Stomach smooth muscle (tissue), 2 donors: ENCODE results near the gene ERC2.

Experiments
- H3K27ac ChIP-seq: one replicate; pipeline ENCODE4 v1.7.0; 2013; ENCODE audit warnings: mild to moderate bottlenecking, low read length, inconsistent platforms
- H3K27me3 ChIP-seq, 2 donors: one replicate each; pipeline ENCODE4 v1.7.0; 2013; ENCODE audit warnings: low read length in 2 of 2; ENCODE audit not compliant: insufficient read depth in 2 of 2, control insufficient read depth in 1 of 2
- H3K36me3 ChIP-seq, 2 donors: one replicate each; pipeline ENCODE4 v1.7.0; 2013; ENCODE audit warnings: low read length in 2 of 2; ENCODE audit not compliant: control insufficient read depth in 2 of 2, insufficient read depth in 2 of 2
- H3K4me1 ChIP-seq: one replicate; pipeline ENCODE4 v1.7.0; 2013; ENCODE audit warnings: low read length; ENCODE audit not compliant: control insufficient read depth, insufficient read depth
- H3K4me3 ChIP-seq, 2 donors: one replicate each; pipeline ENCODE4 v1.7.0; 2013; ENCODE audit warnings: low read length in 2 of 2
- H3K9ac ChIP-seq, 2 donors: one replicate each; pipeline ENCODE4 v1.7.0; 2013; ENCODE audit warnings: low read length in 2 of 2, mild to moderate bottlenecking in 1 of 2
- H3K9me3 ChIP-seq, 2 donors: one replicate each; pipeline ENCODE4 v1.7.0; 2013; ENCODE audit warnings: low read length in 2 of 2; ENCODE audit not compliant: control insufficient read depth in 2 of 2
- donor health status: healthy.
- donor health status: Pancreatic carcinoma.

ERC2 gene

DNA sequence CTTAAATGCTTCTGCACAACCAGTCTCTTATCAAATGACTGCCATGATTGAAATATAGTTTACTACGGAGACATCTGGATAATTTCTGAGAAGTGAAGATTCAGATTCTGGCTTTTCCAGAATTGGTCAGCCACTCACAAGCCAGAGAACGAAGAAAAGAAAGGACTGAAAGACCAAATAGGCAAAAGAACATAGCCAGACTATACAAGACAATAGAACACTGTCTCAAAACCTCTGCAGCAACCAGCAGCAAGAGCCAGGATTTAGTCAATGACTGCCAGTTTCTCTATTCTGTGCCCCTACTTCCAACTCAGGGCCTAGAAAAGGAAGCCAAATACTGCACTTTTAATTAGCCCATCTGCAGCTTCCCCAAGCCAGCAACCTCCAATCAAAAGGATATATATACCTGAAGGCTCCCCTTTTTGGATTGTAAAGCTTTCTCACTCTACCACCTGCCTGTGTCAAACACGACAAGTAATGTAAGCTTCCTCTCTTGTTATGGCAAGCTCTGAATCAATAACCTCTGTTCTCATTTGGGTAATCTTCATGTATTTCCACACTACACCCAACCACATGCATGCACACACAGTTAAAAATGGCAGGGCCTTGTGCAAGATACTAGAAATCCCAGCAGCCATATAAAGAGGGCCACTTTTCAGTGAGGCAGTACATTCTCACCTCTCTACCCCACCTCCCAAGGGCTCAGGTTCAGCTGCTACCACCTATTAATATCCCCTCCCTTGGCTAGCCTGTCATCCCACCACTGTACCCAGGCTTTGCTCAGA lies 97.1 kb downstream of the ERC2 start:
- no peaks in the 10 kb centered on the region for H3K36me3 ChIP-seq
- H3K9ac ChIP-seq: no peak overlapping the region
- H3K27me3 ChIP-seq: no peaks in the 10 kb centered on the region
- H3K4me3 ChIP-seq: no peak overlapping the region
- peaks cover 0 to 6% of the 10 kb centered on the region in 2 donors for H3K9me3 ChIP-seq
- no peak overlapping the region for H3K27ac ChIP-seq
- H3K4me1 ChIP-seq: no peaks in the 10 kb centered on the region

DNA sequence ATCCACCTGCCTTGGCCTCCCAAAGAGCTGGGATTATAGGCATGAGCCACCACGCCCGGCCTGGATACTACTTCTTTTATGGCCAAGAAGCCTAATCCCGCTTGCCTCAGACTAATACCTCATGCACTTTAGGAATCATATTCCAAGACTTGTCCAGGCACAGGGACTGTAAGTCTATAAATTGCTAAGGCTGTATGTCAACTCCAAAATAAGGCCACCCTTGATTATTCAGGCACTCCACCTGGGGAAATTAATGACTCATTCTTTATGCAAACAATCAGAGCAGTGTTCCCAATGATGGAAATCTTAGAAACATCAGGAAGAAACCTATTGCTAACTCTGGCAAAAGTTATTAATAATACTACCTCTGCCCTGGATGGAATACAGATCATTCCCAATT lies 98.4 kb downstream of the ERC2 start:
- H3K9ac ChIP-seq: no peak overlapping the region
- no peaks in the 10 kb centered on the region for H3K27me3 ChIP-seq
- no peak overlapping the region for H3K27ac ChIP-seq
- H3K4me1 ChIP-seq: no peaks in the 10 kb centered on the region
- H3K4me3 ChIP-seq: no peak overlapping the region
- H3K36me3 ChIP-seq: no peaks in the 10 kb centered on the region
- H3K9me3 ChIP-seq: no peaks in the 10 kb centered on the region

GRCh38 chr3:56368846-56369245 lies 99.4 kb downstream of the ERC2 start:
- Histone ChIP-seq H3K9ac (no peak overlapping the region), H3K9me3 (no peaks in the 10 kb centered on the region), H3K27ac (no peak overlapping the region), H3K36me3 (no peaks in the 10 kb centered on the region), H3K4me1 (no peaks in the 10 kb centered on the region), H3K27me3 (no peaks in the 10 kb centered on the region), H3K4me3 (no peak overlapping the region)

- H3K27ac ChIP-seq: no peak overlapping the region
- H3K27me3 ChIP-seq: no peaks in the 10 kb centered on the region
- H3K4me1 ChIP-seq: no peaks in the 10 kb centered on the region
- no peaks in the 10 kb centered on the region for H3K36me3 ChIP-seq
- no peak overlapping the region for H3K9ac ChIP-seq
- H3K4me3 ChIP-seq: no peak overlapping the region
- H3K9me3 ChIP-seq: no peaks in the 10 kb centered on the region
Measured at GRCh38 chr3:56366641-56367162, 101.6 kb downstream of the ERC2 start.

DNA sequence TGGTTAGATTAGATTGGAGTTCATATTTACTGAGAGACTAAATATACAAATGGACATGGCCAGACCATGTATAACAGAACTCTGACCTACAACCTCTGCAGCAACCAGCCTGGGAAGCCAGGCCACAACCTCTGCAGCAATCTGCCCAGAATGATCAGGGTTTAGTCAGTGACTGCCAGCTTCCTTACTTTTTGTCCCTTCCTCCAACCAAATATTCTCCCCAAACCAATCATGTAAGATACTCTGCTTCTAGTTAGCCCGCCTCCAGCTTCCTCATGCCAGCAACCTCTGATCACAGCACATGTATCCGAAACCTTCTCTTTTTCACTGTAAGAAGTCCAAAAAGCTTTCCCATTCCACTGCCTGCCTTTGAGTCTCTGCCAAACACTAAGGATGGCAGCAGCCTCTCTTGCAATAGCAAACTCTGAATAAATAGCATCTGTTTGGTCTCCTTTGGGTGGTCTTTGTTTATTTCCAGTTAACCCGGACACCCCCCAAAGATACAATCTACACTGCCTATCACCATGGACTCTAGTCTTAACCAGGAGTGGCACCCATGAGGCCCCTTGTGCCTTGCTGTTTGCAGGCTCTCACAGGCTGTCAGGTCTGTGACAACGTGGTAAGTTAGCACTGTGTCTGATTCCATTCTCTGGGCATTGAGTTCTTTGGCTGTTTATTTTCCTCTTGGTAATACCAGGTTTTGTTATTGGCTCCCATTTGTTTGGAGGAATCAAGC lies 102.2 kb downstream of the ERC2 start:
- Histone ChIP-seq H3K9me3 (no peaks in the 10 kb centered on the region), H3K27ac (no peak overlapping the region), H3K27me3 (no peaks in the 10 kb centered on the region), H3K9ac (no peak overlapping the region), H3K4me3 (no peak overlapping the region), H3K4me1 (no peaks in the 10 kb centered on the region), H3K36me3 (no peaks in the 10 kb centered on the region)

DNA sequence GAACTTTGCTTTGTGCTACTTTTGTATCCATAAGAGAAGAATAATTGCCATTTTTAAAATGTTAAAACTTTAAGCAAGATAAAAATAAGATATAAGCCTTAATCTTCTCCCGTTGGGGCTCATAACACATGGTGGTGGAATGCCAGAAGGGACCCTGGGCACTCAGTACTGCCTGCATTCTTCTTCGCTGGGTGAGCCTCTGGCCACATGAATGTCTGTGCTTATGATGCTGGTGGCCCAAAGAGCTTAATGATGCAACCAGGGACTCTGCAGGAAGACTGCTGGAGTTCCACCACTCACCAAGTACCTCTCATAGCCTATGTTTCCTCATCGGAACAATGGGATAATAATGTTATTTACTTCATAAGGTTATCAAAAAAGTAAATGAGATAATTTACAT lies 103.6 kb downstream of the ERC2 start:
- no peak overlapping the region for H3K9ac ChIP-seq
- H3K36me3 ChIP-seq: no peaks in the 10 kb centered on the region
- no peaks in the 10 kb centered on the region for H3K9me3 ChIP-seq
- no peak overlapping the region for H3K27ac ChIP-seq
- H3K27me3 ChIP-seq: no peaks in the 10 kb centered on the region
- no peak overlapping the region for H3K4me3 ChIP-seq
- no peaks in the 10 kb centered on the region for H3K4me1 ChIP-seq

DNA sequence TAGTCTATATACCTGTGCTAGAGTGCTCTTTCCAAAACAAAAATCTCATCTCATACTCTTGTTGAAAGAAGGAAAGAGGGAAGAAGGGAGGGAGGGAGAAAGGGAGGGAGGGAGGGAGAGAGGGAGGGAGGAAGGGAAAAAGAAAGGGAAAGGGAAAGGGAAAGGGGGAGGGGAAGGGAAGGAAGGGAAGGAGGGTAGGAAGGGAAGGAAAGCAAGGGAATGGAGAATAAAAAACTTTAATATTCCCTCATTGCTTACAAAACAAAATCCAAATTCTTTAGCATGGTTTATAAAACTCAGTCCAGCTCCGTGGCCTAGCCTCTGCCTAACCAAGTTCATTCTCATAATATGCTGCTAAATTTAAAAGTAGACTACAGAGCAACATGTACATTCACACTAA lies 104.5 kb downstream of the ERC2 start:
- no peak overlapping the region for H3K4me3 ChIP-seq
- no peaks in the 10 kb centered on the region for H3K36me3 ChIP-seq
- no peaks in the 10 kb centered on the region for H3K9me3 ChIP-seq
- no peaks in the 10 kb centered on the region for H3K4me1 ChIP-seq
- H3K27me3 ChIP-seq: no peaks in the 10 kb centered on the region
- no peak overlapping the region for H3K9ac ChIP-seq
- no peak overlapping the region for H3K27ac ChIP-seq

DNA sequence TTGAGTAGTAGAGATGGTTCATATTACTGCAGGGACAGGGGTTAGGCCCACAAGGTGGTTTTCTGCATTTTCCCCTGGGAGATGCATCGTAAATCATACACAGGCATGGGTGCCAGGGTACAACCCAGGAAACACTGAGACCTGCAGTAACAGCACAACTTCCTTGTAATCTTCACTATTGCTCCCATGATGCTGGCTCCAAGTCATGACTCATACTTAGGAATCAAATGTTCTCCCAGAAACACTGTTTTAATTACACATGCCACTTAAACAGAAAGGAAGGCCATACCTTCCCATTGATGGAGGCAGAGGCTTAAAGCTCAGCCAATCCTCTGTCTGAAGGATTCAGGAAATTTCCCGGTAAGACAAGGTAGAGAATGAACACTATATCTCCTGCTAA lies 106.5 kb downstream of the ERC2 start:
- no peak overlapping the region for H3K9ac ChIP-seq
- H3K4me3 ChIP-seq: no peak overlapping the region
- no peak overlapping the region for H3K27ac ChIP-seq
- no peaks in the 10 kb centered on the region for H3K4me1 ChIP-seq
- H3K27me3 ChIP-seq: no peaks in the 10 kb centered on the region
- H3K9me3 ChIP-seq: no peaks in the 10 kb centered on the region
- no peaks in the 10 kb centered on the region for H3K36me3 ChIP-seq

DNA sequence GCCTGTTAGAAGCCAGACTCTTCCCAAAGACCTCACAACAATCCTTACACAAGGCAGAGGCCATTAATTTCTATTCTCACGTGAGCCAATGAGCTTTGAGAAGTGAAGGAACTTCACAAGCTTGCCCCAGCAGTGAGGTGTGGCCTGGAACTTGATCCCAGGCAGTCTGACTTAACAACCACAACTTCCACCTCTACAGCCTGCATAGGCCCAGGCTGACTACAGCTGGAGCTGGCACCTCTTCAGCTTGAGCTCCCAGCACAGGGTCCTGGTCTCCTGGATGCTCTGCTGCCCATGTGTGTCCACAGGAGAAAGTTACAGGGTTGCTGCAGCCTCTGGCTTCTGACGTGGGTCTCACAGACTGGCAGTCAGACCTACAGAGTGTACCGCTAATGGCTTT lies 111.0 kb downstream of the ERC2 start:
- Histone ChIP-seq H3K36me3 (no peaks in the 10 kb centered on the region), H3K27me3 (no peaks in the 10 kb centered on the region), H3K4me3 (no peak overlapping the region), H3K27ac (no peak overlapping the region), H3K9ac (no peak overlapping the region), H3K4me1 (no peaks in the 10 kb centered on the region), H3K9me3 (no peaks in the 10 kb centered on the region)

GRCh38 chr3:56356808-56357207 lies 111.5 kb downstream of the ERC2 start:
- H3K9ac ChIP-seq: no peak overlapping the region
- no peaks in the 10 kb centered on the region for H3K27me3 ChIP-seq
- no peaks in the 10 kb centered on the region for H3K9me3 ChIP-seq
- H3K36me3 ChIP-seq: no peaks in the 10 kb centered on the region
- H3K27ac ChIP-seq: no peak overlapping the region
- no peak overlapping the region for H3K4me3 ChIP-seq
- H3K4me1 ChIP-seq: no peaks in the 10 kb centered on the region
